GM12891 (cell line): ENCODE data around the gene TNFRSF6B.

Source experiments
- POLR2A ChIP-seq: IDR thresholded peaks from 2 replicates; pipeline ENCODE4 v1.6.1; 2011; ENCODE audit warnings: low read depth, low read length, control low read depth
- POLR2AphosphoS5 ChIP-seq: IDR thresholded peaks from 2 replicates; pipeline ENCODE4 v1.6.1; 2011; ENCODE audit warnings: low read depth, low read length, control low read depth
- POU2F2 ChIP-seq: IDR thresholded peaks from 2 replicates; pipeline ENCODE4 v1.6.1; 2011; ENCODE audit warnings: low read depth, mild to moderate bottlenecking, control low read depth, low read length, moderate library complexity
- SPI1 ChIP-seq: IDR thresholded peaks from 2 replicates; pipeline ENCODE4 v1.6.1; 2011; ENCODE audit warnings: low read depth, low read length, control low read depth
- TAF1 ChIP-seq: IDR thresholded peaks from 2 replicates; pipeline ENCODE4 v1.6.1; 2011; ENCODE audit warnings: low read depth, low read length, control low read depth

- TF ChIP-seq TAF1 (no peak), POLR2AphosphoS5 (no peak), SPI1 (no peak), POLR2A (no peak), POU2F2 (no peak)
These were observed 30.7 kb upstream of the TNFRSF6B start for GRCh38 chr20:63665708-63666107.
